Daoy (cell line): Measurements from ENCODE around the gene UBE2V1. TPM values are rescaled to one million over a fixed set of nuclear protein-coding genes. Genes with fewer than 3 reads are reported as not detected.
"Not testable (repeated sequence)": the region's sequence is repeated elsewhere in the genome, so short reads cannot be mapped to it uniquely, and the experiment has no call there.

Source experiments
- DNase-seq: peaks from one replicate; pipeline ENCODE4 v3.0.0-alpha.2; 2015; ENCODE audit warnings: low read depth
- total RNA-seq: library from RNA; depleted of rRNA; stranded (reverse); fragments of >200 nt; shearing (Covaris generic); gene quantifications from 2 replicates; pipeline ENCODE4 v1.2.3, GENCODE V29; 2014

Gene UBE2V1
- total RNA-seq, 1 experiment from 2014 or later, result 35.8 TPM

DNA sequence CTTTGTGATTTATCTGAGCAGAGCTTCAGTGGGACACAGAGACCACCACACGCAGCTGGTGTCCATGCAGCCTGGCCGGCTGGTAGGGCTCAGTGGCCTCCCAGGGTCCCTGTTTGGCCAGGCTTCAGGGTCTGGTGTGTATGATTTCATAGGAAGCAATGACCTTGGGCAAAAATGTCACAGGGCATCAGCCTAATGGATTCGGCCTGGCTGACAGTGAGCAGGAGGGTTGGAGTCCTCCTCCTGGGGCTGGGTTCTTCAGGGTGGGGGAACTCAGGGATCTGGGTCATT lies 47.7 kb downstream of the UBE2V1 start:
- DNase-seq, result no peak

DNA sequence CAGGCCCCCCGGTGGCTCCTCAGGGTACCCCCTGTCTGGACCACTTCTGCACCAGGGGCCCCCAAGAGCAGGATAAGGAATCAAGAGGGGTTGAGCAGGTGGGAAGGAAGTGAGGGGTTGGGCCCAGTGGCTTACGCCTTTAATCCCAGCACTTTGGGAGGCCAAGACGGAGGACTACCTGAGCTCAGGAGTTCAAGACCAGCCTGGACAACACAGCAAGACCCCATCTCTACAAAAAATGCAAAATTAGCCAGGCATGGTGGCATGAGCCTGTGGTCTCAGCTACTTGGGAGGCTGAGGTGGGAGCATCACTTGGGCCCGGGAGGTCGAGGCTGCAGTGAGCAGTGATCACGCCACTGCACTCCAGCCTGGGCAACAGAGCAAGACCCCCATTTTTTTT lies 49.2 kb downstream of the UBE2V1 start:
- not testable (repeated sequence) for DNase-seq

DNA sequence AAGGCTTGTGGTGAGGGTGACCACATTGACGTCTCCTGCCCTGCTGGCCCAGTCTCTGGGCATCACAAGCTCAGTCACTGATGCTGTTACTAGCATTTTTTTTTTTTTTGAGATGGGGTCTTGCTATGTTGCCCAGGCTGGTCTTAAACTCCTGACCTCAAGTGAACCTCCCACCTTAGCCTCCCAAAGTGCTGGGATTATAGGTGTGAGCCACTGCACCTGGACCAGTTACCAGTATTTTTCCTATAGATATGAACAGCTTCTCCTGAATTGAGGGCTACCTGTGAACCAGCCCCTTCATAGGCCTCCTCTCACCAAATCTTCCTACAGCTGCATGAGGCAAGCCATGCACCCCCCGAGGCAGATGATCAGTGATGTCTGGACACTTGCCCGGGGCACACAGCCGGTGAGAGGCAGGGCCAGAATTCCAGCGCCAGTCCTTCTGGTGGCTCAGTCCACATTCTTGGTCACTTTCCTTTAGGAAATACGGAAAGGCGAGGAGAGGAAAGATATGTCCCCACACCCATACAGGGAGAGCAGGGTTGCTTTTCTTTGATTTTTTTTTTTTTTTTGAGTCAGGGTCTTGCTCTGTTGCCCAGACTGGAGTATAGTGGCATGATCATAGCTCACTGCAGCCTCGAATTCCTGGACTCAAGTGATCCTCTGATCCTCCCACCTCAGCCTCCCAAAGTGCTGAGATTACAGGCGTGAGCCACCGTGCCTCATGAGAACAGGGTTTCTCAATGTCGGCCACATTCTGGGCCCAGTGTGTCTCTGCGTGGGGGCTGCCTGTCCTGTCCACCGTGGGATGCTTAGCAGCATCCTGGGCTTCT lies 50.7 kb downstream of the UBE2V1 start:
- DNase-seq, result no peak

DNA sequence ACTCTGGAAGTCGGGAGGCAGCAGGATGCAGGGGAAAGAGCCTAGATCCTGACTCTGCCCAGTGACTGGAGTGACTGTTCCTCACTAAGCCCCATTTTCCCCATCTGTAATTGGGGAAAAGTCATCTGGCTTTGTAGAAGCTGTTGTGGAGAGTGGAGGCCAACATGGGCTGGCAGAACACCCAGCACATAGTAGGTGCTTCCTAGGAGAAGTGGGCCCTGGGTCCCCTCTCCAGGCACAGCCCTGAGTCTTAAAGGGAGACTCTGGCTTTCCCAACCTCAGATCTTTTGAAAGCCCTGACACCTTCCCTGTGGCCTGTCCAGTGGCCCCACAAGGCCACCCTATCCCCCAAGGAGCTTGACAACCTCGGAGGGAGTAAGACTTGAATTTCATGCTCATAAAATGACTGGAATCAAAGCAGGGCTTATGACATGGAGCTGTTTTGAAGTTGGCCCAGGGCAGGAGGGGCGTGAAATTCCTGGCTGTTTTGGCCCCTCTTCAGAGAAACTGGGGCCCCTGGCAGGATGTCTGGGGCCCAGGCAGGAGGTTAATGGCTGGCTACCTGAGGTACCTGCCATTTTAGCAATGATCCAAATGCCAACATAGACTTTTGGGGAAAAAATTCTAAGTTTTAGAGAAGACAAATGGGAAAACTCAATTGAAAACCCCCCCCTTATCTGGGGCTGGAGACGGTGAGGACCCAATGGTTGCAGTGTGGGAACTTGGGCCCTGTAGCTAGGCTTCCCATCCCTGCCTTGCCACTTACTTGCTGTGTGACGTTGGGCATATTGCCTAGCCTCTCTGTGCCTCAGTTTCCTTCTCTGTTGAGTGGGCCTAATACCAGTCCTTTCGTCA lies 51.6 kb downstream of the UBE2V1 start:
- no peak for DNase-seq

DNA sequence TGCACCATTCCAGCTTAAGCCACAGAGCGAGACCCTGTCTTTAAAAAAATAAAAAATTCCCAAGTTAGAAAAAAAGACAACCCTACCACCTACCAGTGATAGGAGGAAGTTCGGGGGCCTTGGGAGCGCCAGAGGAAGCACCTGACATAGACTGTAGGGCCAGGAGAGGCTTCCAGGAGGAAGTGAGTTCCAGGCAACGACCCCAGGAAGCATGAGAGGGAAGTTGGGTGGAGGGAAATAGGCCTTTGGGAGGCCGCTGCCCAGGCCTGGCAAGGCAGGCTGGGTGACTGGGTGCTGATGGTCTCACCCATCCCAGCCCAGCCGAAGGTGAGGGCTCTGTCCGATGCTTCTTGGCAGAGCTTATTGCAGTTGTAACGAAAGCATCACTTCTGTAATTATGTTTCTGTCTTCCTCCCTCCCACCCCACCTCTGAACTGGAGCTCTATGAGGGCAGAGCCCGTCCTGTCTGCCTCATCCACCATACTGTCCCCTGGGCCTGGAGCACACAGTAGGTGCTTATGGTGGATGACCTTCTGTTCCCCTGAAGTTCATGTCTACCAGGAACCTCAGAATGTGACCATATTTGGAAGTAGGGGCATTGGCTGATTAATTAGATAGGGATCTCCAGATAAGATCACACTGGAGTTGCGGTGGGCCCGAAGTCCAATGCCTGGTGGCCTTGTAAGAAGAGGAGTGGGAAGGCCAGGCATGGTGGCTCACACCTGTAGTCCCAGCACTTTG lies 54.1 kb downstream of the UBE2V1 start:
- DNase-seq, result no peak

DNA sequence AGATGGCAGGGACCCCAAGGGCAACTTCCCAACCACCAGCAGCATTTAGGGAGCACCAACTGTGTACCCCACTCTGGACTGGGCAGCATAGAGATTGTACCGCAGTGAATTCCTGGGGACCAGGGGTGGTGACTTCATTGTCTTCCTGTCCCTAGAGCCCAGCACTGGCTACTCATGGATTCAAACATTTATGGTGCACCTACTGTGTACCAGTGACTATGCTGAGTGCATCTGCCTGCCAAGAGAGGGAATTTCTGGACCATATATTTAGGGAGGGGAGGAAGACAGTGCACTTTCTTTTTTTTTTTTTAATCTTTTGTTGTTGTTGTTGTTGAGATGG lies 55.3 kb downstream of the UBE2V1 start:
- no peak for DNase-seq

DNA sequence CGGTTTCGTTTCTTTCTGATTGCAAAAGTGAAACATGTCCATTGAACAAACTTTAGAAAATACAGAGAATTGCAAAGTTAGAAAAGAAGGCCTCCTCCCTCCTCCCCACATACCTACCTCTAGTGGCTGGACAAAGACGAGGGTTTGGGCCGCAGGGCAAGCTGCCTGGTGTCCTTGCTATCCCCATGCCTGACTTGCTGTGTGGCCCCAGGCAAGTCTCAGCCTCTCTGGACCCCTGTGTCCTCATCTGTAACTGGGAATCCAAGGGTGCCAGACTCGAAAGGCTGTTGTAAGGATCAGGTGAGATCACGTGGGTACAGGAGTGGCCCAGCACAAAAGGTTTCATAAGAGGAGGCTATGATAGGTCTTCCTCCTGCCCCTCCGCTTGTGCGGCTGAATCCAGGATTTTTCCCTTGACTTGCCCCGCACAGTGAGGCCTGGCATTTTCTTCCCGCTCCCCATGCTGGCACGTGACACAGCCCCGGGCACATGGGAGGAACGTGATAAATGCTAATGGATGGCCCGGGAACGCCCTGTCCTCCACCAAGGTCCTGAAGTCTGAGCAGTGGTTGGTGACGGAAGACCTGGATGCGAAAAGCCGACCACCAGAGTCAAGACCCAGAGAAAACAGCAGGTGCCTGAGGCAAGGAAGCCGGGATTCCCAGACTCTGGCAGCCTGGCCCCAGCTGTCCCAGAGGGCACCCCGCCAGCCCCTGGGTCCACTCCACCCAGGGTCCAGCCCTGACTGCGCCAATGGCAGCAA lies 55.8 kb downstream of the UBE2V1 start:
- DNase-seq, result no peak

DNA sequence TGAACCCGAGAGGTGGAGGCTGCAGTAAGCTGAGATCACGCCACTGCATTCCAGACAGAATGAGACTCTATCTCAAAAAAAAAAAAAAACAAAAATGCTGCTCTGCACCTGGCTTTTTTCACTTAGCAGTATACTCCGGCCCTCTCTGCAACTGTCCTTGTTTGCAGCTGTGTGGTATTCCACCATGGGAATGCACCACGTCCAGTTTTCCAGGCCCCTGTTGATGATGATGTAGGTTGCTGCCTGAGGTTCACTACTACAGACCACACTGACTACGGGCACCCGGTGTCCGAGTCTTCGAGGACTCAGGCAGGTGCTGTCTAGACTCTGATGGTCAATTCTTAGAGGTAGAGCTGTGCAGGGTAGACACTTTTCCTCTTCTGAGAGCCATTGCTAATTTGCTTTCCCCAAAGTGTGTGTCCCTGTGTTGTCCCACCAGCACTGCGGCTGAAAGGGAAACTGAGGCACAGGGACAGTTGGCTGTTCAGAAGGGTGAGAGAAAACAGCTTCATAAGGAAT lies 56.5 kb downstream of the UBE2V1 start:
- DNase-seq, result no peak

DNA sequence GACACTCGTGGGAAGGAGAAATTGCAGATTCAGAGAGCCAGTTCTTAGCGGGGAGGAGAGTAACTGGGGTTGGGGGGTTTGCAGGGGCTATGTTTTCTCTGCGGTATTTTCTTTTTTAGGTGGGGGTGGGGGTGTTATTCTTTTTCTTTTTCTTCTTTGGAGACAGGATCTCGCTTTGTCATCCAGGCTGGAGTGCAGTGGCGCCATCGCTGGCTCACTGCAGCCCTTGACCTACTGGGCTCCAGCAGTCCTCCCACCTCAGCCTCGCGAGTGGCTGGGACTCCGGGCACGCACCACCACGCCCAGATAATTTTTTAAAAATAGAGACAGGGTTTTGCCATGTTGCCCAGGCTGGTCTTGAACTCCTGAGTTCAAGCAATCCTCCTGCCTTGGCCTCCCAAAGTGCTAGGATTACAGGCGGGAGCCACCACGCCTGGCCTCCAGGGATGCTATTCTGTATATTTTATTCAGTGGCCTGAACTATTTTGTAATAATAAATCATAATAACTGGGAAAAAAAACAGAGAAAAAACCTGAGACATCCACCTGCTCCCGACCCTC lies 57.3 kb downstream of the UBE2V1 start:
- peak; percentile 69 for DNase-seq

DNA sequence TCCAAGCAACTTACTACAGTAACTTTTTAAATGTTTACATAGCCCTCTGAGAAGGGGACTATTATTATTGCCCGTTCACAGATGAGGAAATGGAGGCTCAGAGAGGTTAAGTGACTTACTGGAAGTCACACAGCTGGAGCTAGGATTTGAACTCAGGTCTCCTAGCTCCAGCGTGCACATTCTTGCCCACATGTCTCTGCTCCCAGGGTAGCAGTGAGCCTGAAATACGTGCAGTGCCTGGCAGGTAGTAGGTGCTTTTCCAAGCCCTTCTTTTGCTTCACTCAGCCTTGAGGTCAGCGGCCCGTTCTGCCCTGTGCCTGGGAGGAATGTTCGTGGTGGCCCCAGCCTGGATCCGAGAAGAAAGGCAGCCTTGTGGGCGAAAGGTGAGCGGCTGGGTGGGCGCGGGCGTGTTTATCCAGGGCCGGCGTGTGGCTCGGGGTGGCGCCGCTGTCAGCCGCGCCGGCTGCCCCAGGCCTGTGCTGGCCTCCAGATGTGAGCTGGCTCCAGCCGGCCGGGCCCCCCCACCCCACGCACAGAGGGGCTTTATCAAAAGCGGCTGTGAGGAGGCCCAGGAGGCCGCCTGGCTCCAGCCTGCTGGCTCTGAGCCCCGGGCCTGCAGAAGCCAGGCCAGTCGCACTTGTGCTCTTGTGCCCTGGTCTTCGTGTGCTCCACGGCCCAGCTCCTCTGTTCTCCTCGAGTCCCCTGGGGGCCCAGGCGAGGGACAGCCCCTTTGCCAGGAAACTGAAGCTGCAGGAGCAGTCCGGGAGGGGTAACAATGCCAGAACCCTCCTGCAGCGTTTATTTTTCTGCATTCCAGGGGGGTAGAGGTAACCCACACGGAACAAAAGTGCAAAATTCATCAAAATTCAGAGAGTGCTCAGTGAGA lies 58.1 kb downstream of the UBE2V1 start:
- DNase-seq, result peak; percentile 82

DNA sequence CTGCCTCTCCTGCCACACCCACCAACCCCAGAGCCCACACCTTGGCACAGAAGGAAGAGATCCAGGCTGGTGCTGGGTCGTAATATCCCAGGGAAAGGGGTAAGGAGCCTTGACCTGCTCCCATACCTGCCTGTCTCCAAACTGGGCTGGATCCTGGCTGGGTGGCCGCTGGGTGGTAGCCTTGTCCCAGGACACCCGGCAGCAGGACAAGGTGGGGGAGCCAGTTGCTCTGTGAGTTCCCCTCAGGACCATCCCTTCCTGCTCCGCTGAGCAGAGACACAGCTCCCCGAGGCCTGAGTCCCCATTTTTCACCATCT lies 58.8 kb downstream of the UBE2V1 start:
- DNase-seq, result no peak

DNA sequence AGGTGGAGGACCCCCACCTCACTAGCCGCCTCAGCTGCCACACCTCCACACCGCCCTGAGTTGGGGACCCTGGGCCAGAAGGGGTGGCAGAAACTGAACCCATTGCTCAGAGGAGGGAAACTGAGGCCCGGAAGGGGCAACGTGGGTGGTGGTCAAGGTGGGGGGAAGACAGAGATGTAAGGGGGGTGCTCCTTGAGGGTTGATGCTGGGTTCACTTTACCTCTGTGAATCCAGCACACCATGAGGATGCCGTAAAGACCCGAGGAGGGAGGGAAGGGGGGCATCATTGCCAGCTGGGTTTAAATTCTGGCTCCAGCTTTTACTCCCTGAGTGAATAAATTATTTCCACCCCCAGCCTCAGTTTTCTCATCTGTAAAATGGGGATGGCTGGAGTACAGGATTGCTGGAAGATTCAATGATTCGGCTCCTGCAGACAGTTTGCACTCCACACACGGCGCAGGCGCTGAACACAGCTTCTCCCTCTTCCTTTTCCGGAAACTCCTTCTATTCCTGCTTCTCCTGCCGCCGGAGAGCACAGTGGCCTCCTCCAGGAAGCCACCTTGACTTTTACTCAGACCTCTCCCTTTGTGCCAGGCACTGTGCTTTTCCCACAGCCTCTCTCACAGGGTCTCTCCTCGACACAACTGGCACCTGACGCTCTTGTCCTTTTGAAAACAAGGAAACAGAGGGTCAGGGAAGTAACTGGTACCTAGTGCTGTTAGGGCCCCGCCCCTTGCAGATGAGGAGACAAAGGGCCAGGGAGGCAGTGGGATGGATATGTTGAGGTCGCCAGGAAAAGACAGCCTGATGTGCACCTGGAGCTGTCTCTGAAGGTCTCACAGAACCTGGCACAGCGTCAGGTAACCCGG lies 59.4 kb downstream of the UBE2V1 start:
- no peak for DNase-seq

DNA sequence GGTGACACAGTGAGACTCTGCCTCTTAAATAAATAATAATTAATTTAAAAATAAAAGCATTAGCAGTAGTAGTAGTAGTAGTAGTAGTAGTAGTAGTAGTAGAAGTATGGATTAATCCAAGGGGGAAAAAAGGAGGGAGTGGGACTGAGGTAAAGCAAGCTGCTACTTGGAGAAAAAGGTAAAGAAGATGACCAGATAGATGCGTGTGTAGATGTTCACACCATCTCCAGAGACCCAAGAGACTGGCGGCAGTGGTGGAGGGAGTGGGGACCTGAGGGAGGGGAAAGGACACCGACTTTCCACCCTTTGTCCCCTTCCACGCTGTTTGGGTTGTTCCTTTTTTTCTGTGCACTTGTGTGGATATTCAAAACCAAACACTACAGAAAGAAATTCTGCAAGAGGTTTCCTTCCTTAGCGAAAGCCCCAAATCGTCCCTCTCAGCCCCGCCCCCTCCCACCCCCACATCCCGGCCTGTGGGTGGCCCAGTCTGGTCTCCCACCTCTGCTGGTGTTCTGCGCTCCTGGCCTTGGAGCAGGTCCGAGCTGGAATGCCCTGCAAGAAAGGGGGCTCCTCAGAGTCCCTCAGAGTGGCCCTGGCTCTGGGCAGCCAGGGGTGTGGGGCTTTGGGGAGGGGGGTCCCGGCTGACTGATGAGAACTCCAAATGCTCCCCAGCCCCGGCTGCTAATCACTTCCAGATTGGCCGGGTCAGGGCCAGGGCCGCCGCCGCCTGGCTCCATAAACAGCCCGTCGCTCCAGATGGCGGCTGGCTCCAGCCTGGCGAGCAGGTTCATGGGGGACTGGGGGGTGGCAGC lies 60.2 kb downstream of the UBE2V1 start:
- no peak for DNase-seq

DNA sequence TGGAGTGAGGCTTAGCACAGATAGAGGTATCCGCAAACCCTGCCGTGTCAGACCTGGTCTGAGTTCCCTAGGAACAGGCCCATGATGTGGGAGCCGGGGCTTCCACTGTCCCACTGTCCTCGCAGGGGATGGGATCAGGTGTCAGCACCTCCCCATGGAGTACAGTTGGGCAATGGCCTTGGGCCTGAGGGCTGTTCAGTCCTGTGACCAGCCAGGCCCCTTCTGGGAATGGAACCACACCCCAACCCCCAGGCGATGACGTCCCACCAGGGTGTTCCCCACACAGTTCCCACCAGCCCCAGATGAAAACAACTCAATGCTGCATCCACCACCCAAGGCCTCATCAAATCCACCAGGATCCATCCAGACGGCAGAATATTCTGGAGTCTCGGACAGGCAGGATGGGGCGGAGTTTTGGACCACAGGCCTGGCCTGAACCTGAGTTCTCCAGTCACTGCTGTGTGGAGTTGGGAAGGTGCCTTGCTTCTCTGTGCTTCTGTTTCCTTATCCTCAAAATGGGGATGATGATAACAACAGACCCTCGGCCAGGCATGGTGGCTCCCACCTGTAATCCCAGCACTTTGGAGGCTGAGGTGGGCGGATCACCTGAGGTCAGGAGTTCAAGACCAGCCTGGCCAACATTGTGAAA lies 62.2 kb downstream of the UBE2V1 start:
- DNase-seq, result no peak

DNA sequence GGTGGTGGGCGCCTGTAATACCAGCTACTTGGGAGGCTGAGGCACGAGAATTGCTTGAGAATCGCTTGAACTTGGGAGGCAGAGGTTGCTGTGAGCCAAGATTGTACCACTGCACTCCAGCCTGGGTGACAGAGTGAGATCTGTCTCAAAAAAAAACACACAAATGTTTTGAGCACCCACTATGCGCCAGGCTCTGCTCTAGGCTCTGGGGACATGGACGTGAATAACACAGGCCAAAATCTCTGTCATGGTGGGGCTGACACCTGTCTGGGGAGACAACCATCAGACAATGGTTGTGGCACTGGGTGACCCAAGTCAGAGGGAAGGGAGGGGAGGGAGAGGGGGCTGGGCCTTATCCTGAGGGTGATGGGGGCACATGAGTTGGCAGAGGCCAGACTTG lies 62.7 kb downstream of the UBE2V1 start:
- DNase-seq, result no peak

DNA sequence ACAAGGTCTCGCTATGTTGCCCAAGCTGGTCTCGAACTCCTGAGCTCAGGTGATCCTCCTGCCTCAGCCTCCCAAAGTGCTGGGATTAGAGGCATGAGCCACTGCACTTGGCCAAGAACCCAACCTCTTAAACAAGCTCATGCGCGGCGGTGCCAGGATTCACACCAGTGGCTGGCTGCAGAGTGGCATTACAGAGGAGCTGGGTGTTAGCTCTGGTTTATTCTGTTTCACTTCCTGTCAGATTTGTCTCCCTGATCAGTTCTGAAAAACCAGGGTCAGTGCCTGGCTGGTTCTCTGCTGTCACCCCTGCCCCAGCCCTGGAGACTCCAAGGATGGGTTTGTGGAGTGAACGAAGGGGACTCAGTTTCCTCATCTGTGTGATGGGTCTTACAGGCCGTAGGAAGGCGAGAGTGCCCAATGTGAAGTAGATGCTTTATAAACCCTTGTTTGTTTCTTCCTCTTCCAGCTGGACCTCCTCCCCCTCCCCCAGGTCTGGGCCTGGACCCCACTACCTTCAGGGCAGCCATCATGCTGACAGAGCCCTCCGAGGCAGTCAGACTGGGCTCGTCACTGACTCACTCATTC lies 63.4 kb downstream of the UBE2V1 start:
- no peak for DNase-seq

DNA sequence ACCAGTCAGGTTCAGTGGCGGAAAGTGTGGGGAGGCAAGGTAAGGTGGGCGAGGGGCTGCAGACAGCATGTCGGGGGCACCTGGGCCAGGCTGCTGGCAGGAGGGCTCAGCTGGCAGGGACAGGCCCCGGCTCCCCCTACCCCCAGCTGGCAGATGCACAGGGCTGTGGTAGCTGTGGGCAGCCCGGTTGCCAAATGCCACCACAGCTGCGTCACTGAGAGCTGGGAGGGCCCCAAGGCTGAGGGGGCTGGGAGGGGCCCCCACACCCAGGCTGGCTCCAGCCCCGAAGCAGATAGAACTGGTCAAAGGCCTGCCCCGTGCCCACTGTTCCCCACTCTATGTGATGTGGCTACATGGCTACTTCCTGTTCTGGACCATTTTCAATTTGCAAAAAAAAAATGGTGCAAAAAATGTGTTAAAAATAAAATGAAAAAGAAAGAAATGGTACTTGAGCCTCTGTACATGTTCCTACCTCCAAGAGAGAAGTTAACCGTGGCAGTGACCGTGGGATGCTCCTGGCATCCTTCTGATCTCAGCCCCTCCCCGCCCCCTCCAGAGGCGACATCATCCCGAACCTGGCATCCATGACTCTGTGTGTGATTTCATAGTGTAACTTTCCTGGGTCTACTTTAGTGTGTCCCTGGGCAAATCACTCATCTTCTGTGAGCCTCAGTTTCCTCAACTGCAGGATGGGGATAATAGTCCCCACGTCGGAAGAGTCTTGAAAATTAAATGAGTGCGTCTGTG lies 64.4 kb downstream of the UBE2V1 start:
- DNase-seq, result peak; percentile 64
